HEK293T (cell line): Measurements from ENCODE around the gene MACROD2.
"Not testable (repeated sequence)": the region's sequence is repeated elsewhere in the genome, so short reads cannot be mapped to it uniquely, and the experiment has no call there.

Experiments
- CTCF ChIA-PET: fragments of 350-600 bp; formaldehyde crosslinking; extraction: SDS; loops from one replicate; lab custom pipeline; 2021; ENCODE audit warnings: antibody characterized with exemption, inconsistent platforms; lab: Yijun Ruan, JAX
- POLR2A ChIA-PET: fragments of 350-600 bp; formaldehyde crosslinking; extraction: SDS; loops from one replicate; lab custom pipeline; 2020; ENCODE audit warnings: antibody characterized with exemption, inconsistent platforms; lab: Yijun Ruan, JAX
- DNase-seq: peaks from one replicate; pipeline ENCODE4 v3.0.0; 2012; ENCODE audit warnings: mixed read lengths; ENCODE audit errors: extremely low spot score
- ARNT ChIP-seq: fragments of 450-650 bp; IDR thresholded peaks from 2 replicates; pipeline ENCODE4 v1.6.1; 2017; ENCODE audit warnings: mild to moderate bottlenecking
- BHLHE40 ChIP-seq: fragments of 450-650 bp; IDR thresholded peaks from 2 replicates; pipeline ENCODE4 v1.6.1; 2016; ENCODE audit warnings: mild to moderate bottlenecking, moderate library complexity, borderline replicate concordance
- CTBP1 ChIP-seq: fragments of 450-650 bp; IDR thresholded peaks from 2 replicates; pipeline ENCODE4 v1.6.1; 2016; ENCODE audit warnings: borderline replicate concordance
- ELF4 ChIP-seq: fragments of 450-650 bp; IDR thresholded peaks from 2 replicates; pipeline ENCODE4 v1.6.1; 2017; ENCODE audit warnings: antibody characterized with exemption
- FOXA1 ChIP-seq: fragments of 450-650 bp; IDR thresholded peaks from 2 replicates; pipeline ENCODE4 v1.6.1; 2016; ENCODE audit warnings: mild to moderate bottlenecking
- FOXK2 ChIP-seq: fragments of 450-650 bp; IDR thresholded peaks from 2 replicates; pipeline ENCODE4 v1.6.1; 2016; ENCODE audit warnings: mild to moderate bottlenecking
- FOXM1 ChIP-seq: fragments of 450-650 bp; IDR thresholded peaks from 2 replicates; pipeline ENCODE4 v1.6.1; 2017; ENCODE audit warnings: mild to moderate bottlenecking, borderline replicate concordance
- HDGF ChIP-seq: fragments of 450-650 bp; IDR thresholded peaks from 2 replicates; pipeline ENCODE4 v1.6.1; 2017; ENCODE audit warnings: antibody characterized with exemption, borderline replicate concordance
- L3MBTL2 ChIP-seq: fragments of 450-650 bp; conservative IDR thresholded peaks from 2 replicates; pipeline ENCODE4 v1.6.1; 2016; ENCODE audit warnings: mild to moderate bottlenecking
- LEF1 ChIP-seq: fragments of 450-650 bp; IDR thresholded peaks from 2 replicates; pipeline ENCODE4 v1.6.1; 2017; ENCODE audit warnings: mild to moderate bottlenecking, borderline replicate concordance
- NFRKB ChIP-seq: fragments of 450-650 bp; IDR thresholded peaks from 2 replicates; pipeline ENCODE4 v1.6.1; 2016; ENCODE audit warnings: mild to moderate bottlenecking, moderate library complexity
- PKNOX1 ChIP-seq: fragments of 450-650 bp; IDR thresholded peaks from 2 replicates; pipeline ENCODE4 v1.6.1; 2016
- SP1 ChIP-seq: fragments of 450-650 bp; IDR thresholded peaks from 2 replicates; pipeline ENCODE4 v1.6.1; 2017
- SUZ12 ChIP-seq: fragments of 450-650 bp; IDR thresholded peaks from 2 replicates; pipeline ENCODE4 v1.6.1; 2016; ENCODE audit warnings: mild to moderate bottlenecking
- TARDBP ChIP-seq: fragments of 450-650 bp; IDR thresholded peaks from 2 replicates; pipeline ENCODE4 v1.6.1; 2016
- ZNF384 ChIP-seq: fragments of 450-650 bp; IDR thresholded peaks from 2 replicates; pipeline ENCODE4 v1.6.1; 2016

Gene MACROD2

GRCh38 chr20:14219801-14220461, 224.6 kb downstream of the MACROD2 start:
- no peak for TF ChIP-seq PKNOX1
- TF ChIP-seq L3MBTL2 = no peak
- no peak for TF ChIP-seq BHLHE40
- no peak for TF ChIP-seq ARNT
- TF ChIP-seq HDGF = no peak
- no peak for TF ChIP-seq LEF1
- TF ChIP-seq FOXA1 = no peak
- no peak for TF ChIP-seq FOXM1
- TF ChIP-seq TARDBP = no peak
- TF ChIP-seq ELF4 = no peak
- DNase-seq = no peak
- POLR2A ChIA-PET = no interaction called here
- CTCF ChIA-PET = no interaction called here

GRCh38 chr20:14220986-14221385, 225.7 kb downstream of the MACROD2 start:
- TF ChIP-seq LEF1 = no peak
- no peak for TF ChIP-seq HDGF
- TF ChIP-seq L3MBTL2 = no peak
- TF ChIP-seq BHLHE40 = no peak
- no peak for TF ChIP-seq FOXM1
- no peak for TF ChIP-seq CTBP1
- TF ChIP-seq ARNT = no peak
- no peak for TF ChIP-seq FOXA1
- no peak for TF ChIP-seq SUZ12
- no peak for TF ChIP-seq NFRKB

DNA sequence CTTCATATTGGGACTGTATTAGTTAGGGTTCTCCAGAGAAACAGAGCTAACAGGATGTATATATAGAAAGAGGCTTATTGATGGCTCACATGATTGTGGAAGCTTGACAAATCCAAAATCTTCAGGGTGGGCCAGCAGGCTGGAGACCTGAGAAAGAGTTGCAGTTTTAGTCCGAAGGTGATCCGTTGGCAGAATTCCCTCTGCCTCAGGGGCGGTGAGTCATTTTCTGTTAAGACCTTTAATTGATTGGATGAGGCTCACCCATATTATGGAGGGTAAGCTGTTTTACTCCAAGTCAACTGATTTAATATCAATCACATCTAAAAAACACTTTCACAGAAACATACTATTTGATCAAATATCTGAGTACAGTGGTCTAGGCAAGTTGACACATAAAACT, 228.5 kb downstream of the MACROD2 start:
- POLR2A ChIA-PET = no interaction called here
- CTCF ChIA-PET = no interaction called here
- no peak for DNase-seq
- TF ChIP-seq HDGF = no peak
- no peak for TF ChIP-seq PKNOX1
- no peak for TF ChIP-seq CTBP1
- TF ChIP-seq FOXA1 = no peak
- no peak for TF ChIP-seq FOXK2
- TF ChIP-seq LEF1 = no peak
- TF ChIP-seq SP1 = no peak
- no peak for TF ChIP-seq ARNT
- TF ChIP-seq ZNF384 = no peak
- TF ChIP-seq L3MBTL2 = no peak
- no peak for TF ChIP-seq NFRKB
- TF ChIP-seq FOXM1 = no peak

More at GRCh38 chr20:14220986-14221385, 225.7 kb downstream of the MACROD2 start:
- ChIA-PET POLR2A (no interaction called here), CTCF (no interaction called here)
- no peak for DNase-seq

- POLR2A ChIA-PET, CTCF ChIA-PET, DNase-seq: not testable (repeated sequence)
Observed at GRCh38 chr20:14226051-14227049, 231.0 kb downstream of the MACROD2 start.

DNA sequence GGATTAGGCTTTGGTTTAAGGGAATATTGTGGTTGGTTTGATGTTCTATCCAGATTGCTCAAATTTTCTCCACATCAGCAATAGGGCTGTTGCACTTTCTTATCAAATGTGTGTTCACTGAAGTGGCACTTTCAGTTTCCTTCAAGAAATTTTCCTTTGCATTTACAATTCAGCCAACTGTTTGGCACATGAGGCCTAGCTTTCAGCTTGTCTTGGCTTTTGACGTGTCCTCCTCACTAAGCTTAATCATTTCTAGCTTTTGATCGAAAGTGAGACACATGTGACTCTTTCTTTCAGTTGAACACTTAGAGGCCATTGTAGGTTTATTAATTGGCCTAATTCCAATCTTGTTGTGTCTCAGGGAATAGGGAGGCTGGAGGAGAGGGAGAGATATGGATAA, 237.3 kb downstream of the MACROD2 start:
- POLR2A ChIA-PET = no interaction called here

DNA sequence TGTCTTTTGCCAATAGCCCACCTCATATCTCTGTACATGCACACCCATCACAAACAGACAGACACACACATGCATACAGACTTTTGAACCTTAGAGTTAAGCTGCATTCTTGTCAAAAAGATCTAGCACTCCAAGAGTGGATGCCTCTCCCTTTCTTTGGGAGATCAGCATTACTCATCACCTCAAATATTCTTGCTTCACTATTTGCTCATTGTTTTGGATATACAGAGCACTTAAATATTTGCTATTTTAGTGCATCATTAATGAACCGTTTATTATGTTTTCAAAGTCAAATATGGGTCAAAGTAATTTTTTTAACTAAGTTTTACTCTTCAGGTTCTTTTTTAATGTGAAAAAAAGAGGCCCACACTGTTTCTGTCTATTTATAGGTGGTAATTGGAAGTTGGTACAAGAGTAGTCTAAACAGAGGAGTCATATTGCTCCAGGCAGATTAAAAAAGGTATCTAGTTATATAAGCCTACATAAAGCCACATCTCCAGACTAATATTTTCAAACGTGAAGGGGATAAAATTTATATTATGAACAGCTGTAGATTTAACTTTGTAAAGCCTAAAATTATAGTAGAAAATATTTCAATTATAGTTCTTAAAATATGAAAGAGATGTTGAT, 239.5 kb downstream of the MACROD2 start:
- ChIA-PET CTCF (no interaction called here), POLR2A (no interaction called here)
- DNase-seq = no peak
- TF ChIP-seq BHLHE40 = no peak
- no peak for TF ChIP-seq CTBP1

More for the DNA sequence above, 237.3 kb downstream of the MACROD2 start:
- no peak for TF ChIP-seq ARNT
- no peak for TF ChIP-seq FOXM1
- no peak for TF ChIP-seq ZNF384
- TF ChIP-seq L3MBTL2 = no peak
- no peak for TF ChIP-seq TARDBP
- no peak for TF ChIP-seq HDGF
- TF ChIP-seq FOXA1 = no peak
- TF ChIP-seq BHLHE40 = no peak
- no peak for TF ChIP-seq NFRKB
- no peak for TF ChIP-seq ELF4
- no peak for DNase-seq
- CTCF ChIA-PET = no interaction called here

GRCh38 chr20:14235355-14235754, 240.0 kb downstream of the MACROD2 start:
- ChIA-PET POLR2A (no interaction called here), CTCF (no interaction called here)
- DNase-seq = no peak
- no peak for TF ChIP-seq PKNOX1
- TF ChIP-seq FOXK2 = no peak
- TF ChIP-seq LEF1 = no peak
- no peak for TF ChIP-seq ELF4
- TF ChIP-seq ARNT = no peak
